NCI-H82 (cell line): Measurements from ENCODE around the gene NIPBL.
"Not testable (repeated sequence)": the region's sequence is repeated elsewhere in the genome, so short reads cannot be mapped to it uniquely, and the experiment has no call there.

ENCODE experiments used
- DNase-seq: peaks from one replicate; lab custom pipeline; 2025; lab: John Stamatoyannopoulos, UW

The NIPBL gene

GRCh38 chr5:36877667-36878391, 1.3 kb downstream of the NIPBL start:
- DNase-seq: peak; percentile 49

GRCh38 chr5:36878392-36879082, 2.0 kb downstream of the NIPBL start:
- peak; percentile 92 for DNase-seq

- no peak for DNase-seq
These were observed 2.9 kb downstream of the NIPBL start for GRCh38 chr5:36879274-36880033.

GRCh38 chr5:36880761-36881160, 4.2 kb downstream of the NIPBL start:
- DNase-seq: peak; percentile 13

GRCh38 chr5:36881304-36881703, 4.7 kb downstream of the NIPBL start:
- DNase-seq: no peak

GRCh38 chr5:36881807-36882206, 5.2 kb downstream of the NIPBL start:
- DNase-seq: no peak

- DNase-seq: no peak
These were observed 5.7 kb downstream of the NIPBL start for GRCh38 chr5:36882250-36882649.

- no peak for DNase-seq
These were observed 7.4 kb downstream of the NIPBL start for GRCh38 chr5:36883894-36884462.

- DNase-seq: no peak
These were observed 8.6 kb downstream of the NIPBL start for GRCh38 chr5:36885149-36885548.

GRCh38 chr5:36885566-36886485, 9.3 kb downstream of the NIPBL start:
- no peak for DNase-seq

GRCh38 chr5:36886791-36887190, 10.2 kb downstream of the NIPBL start:
- no peak for DNase-seq

- DNase-seq: no peak
These were observed 11.0 kb downstream of the NIPBL start for GRCh38 chr5:36887532-36887931.

GRCh38 chr5:36888303-36888702, 11.7 kb downstream of the NIPBL start:
- DNase-seq: no peak

GRCh38 chr5:36889264-36889663, 12.7 kb downstream of the NIPBL start:
- no peak for DNase-seq

- DNase-seq: no peak
These were observed 14.7 kb downstream of the NIPBL start for GRCh38 chr5:36891266-36891665.

GRCh38 chr5:36892085-36892830, 15.7 kb downstream of the NIPBL start:
- DNase-seq: not testable (repeated sequence)

GRCh38 chr5:36894954-36895353, 18.4 kb downstream of the NIPBL start:
- no peak for DNase-seq

- no peak for DNase-seq
These were observed 19.9 kb downstream of the NIPBL start for GRCh38 chr5:36896476-36896875.

- no peak for DNase-seq
These were observed 21.0 kb downstream of the NIPBL start for GRCh38 chr5:36897616-36898015.

- no peak for DNase-seq
These were observed 23.3 kb downstream of the NIPBL start for GRCh38 chr5:36899860-36900259.

GRCh38 chr5:36900283-36900682, 23.7 kb downstream of the NIPBL start:
- DNase-seq: no peak
